Measurements from ENCODE around the gene TAF1B.

Gene TAF1B

DNA sequence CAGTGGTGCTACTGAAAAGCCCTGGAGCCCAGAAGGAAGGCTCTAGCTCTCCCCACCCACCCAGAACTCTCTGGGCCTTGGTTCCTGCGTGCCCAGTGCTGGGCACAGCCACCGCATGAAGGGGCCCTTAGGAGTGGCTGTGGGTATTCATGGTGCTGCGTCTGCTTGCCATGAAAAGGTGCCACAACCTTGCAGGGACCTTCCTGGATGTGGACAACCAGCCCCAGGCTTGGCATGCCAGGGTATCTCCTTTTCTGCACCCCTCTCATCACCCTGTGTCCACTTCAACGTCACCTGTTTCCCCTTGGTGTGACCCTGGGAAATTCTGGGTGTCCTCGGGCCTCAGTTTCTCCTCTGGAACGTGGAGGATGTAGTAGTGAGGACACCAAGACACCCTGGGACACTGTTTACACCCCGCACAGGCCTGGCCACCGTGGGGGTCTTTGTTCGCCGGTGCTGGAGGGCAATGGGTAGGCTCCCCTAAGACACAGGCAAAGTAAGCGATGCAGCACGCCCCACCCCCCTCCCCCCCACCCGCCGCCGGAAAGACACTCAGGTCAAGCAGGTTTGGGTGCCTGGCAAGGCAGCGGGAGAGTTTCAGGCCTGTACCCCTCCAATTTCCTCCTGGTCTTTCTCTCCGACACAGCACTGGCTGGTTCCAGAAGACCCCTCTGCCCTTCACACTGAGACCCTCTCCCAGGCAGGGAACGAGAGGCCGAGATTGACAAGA, 34.8 kb upstream of the TAF1B start:
- DNase-seq (ENCODE audit: low read depth): no peak

DNA sequence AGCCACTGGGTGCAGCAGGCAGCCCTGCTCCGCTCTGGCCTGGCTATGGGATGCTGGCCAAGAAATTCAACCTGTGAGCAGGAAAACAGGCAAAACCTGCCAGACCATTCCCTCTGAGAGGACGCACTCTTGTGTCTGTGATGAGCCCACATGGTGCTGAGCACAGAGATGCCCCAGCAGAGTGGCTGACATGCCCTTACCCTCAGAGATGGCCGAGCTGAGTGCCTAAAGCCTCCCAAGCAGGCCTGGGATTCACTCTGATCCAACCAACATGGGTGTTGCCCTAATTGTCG, 34.3 kb upstream of the TAF1B start:
- no peak for DNase-seq (ENCODE audit: low read depth)

DNA sequence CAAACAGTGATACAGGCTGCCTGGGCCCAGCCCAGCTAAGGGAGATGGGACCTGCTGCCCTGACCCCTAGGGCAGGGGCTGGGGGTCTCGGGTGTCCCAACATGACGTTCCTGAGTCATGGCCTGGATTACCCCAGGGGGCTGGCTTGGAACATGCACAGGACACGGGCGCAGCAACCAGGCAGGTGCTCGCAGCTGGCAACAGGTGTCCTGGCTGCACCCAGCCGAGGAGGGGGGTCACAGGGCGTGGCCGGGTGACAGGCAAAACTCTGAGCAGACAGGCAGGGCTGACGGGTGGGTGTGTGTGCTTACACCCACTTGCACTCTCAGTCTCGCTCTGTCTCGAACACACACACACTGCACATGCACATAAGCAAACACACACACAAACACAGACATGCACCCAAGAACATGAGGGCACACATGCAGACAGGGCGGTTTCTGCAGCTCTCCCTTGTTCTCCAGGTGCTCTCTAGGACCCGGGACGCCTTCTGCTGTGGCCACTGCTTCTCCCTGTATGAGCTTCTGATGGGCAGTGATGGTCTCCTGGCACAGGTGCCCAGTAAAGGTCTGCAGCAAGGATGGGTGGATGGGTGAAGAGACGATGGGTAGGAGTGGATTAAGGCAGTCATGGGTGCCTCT, 33.7 kb upstream of the TAF1B start:
- no peak for DNase-seq (ENCODE audit: low read depth)

DNA sequence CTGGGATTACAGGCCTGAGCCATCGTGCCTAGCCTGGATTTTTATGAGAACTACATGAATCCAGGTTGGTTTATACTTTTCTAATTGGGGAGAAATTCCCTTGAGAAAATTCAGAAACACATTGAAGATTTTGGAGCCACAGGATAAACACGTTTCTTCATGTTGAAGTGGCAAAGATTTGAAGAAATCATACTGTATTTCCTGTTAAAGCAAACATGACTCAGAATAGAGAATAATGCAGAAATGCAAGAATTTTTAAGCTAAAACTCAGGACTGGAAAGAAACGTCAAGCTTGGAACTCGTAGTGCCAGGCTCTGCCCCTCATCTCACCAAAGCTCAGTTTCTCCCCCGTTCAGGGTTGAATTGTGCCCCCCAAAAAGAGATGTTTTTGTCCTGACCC, 32.1 kb upstream of the TAF1B start:
- DNase-seq (ENCODE audit: low read depth): no peak

DNA sequence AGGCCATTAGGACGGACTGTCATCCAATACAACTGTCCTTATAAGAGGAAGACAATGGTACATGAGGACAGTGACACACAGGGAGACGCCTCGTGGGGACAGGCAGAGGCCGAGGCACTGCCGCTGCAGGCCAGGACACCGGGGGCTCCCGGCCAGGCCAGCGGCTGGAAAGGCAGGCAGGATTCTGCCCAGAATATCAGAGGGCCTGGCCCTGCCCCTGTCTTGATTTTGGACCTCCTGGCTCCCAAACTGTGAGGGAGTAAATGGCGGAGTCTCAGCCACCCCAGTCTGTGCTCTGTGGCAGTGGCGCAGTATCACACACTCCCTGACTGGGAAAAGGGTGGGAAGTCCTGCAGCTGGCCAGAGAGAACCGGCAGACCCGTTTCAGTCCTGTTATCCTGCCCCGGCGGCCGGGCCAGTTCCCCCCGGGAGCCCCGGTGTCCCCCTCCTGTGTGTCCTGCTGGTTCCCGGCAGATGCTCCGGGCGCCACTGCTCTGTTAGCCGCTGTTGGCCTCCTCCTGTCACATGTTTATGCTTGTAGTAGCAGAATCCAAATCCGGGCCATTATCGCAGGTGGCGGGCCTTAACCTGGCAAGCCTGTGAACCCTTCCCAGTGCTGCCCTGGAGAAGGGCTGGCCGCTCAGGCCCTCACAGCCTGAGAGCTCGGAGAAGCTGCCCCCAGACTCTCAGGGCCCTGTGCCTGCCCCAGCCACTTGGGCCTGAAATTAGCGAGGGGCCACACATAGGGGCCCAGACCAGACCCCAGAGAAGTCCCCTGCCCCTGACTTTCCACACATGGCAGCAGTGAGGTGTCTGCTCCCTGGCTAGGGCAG, 31.4 kb upstream of the TAF1B start:
- DNase-seq (ENCODE audit: low read depth): no peak

DNA sequence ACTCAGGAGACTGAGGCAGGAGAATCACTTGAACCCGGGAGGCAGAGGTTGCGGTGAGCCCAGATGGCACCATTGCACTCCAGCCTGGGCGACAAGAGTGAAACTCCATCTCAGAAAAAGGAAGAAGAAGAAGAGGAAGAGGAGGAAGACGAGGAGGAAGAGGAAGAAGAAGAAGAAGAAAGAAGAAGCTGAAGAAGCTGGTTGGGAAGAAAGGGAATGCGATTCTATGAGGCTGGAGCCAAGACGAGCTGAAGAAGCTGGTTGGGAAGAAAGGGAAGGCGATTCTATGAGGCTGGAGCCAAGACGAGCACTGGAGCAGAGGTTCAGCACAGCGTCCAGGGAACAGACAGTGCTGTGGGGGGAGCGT, 30.3 kb upstream of the TAF1B start:
- no peak for DNase-seq (ENCODE audit: low read depth)

DNA sequence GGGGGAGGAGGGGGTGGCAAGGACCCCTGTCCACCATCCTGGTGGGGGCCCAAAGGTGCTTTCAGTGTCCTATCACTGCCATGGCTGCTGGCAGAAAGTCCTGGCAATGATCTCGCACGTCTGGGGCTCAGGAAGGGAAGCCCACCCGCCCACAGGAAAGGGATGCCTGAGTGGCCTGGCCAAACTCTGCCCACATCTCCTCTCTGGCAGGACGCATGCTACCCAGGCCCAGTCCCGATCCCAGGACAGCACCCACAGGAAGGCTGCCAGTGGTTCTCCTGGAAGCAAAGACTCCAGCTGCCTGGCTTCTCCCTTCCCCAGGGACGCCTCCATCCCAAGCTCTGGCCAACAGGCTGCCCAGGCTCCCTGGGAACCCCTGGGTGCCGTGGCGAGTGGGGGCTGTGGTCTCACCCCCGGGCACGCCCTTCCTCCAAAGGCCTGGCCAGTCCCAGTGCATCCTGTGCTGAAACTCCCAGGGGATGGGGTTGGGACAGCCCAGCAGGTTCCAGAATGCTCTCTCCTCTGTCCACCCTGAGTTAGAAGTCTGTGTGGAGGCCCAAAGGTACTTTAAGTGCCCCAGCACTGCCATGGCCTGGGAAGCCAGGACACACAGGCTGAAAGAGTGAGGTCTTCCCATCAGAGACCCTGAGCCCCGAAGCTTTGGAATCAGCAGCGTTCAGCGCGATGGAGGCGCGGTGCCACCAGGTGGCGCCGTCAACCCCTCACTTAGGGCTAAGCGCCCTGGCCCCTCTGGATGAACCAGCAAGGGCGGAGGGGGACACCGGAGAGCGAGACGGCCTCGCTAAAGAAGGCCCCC, 29.8 kb upstream of the TAF1B start:
- peak; percentile 68 for DNase-seq (ENCODE audit: low read depth)

DNA sequence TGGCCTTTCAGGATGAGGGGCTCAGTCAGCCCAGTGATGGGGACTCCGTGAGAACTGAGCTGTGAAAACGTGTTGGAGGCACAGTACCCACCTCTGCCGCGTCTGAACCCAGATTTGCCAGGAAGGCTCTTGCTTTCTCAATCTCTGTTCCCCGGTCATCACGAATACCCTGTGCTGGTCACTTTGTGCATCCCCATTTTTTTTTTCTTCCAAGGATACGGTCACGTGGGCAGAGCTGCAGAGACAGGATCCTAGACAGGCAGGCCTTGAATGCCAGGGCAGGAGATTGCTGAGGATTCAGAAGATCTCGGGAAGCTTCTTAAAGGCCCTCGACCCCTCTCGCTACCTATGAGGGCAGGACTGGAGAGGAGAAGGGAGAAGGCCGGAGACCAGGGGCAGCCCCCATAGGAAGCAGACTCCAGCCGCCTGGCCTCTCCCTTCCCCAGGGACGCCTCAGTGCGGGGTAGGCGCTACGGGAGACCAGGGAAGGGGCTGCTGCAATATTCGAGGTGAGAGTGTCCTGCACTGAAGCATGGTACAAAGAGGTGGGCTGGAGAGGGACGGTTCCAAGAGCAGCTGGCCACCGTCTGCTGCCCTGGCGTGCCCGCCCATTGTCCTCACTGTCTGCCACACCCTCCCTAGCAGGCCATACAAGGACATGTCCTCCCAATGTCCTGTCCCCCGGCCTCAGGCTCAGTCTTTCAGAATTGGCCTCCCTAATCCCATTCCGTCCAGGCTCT, 29.0 kb upstream of the TAF1B start:
- no peak for DNase-seq (ENCODE audit: low read depth)

DNA sequence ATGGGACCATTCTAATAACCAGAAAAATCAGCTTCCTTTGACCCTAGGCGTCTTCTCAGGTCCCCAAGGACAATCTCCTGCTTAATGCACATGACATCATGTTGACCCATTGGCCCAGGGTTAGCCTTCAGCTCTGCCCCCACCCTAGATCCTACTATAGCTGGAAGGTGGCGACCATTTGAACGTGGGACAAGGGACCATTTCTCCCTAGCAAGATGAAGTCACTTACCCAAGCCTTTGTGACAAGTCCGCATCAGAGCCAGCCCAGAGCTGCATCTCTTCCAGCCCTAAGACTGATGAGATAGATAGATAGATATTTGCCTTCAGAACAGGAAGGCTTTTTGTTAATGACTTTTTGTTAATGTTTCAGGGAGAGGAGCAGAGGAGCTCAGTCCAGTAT, 28.2 kb upstream of the TAF1B start:
- DNase-seq (ENCODE audit: low read depth): no peak

DNA sequence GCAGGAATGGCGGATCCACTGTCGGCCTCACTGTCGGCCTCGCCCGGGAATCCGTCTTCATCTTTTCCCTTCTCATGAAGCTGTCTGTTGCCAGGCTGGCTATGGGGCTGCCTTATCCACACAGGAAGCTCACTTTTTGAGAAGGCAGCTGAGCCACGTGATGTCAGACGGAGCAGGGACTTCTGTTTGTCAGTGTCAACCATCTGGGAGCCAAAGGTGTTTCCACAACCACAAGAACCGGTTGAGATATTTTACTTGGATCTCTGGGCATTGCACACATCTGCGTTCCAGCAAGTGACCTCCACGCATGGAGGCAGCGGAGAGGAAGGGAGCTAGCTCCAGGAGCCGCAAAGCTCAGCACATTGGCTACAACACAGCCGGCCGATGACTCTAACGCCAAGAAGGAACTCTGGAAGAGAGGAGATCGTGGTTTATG, 27.4 kb upstream of the TAF1B start:
- DNase-seq (ENCODE audit: low read depth): no peak

DNA sequence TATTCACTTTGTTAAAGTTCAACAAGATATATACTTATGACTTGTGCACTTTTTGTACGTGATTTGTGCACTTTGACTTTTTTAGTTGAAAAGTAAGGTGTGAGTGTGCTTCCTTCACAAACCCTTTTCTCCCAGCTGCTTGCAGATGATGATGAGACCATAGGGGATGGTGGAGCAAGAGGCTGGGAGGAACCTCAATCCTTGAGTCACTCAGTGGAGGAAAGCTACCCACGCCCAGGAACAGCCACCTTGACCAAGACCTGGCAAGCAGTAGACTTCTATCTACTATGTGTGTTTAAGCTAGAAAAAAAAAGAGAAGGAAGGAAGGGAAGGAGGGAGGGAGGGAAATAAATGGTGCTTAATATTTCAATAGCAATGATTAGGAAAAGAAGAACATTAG, 25.2 kb upstream of the TAF1B start:
- no peak for DNase-seq (ENCODE audit: low read depth)

DNA sequence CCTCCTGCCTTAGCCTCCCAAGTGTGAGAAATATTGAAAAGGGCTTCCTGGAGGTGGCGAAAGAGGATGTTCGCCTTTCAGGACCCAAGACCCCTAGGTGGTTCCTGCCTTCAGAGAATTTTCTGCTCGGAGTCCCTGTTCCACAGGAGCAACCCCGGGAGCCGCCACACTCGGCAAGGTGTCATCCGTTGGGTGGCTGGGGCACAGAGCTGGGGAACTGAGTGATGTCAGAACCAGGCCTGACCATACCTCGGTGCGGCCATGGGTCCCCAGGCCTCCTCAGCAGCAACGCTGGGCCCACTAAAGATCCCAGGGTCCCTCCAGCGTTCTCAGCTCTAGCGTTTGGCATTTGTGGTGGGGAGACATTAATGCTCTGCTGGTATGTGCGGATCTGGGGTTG, 23.7 kb upstream of the TAF1B start:
- DNase-seq (ENCODE audit: low read depth): no peak

DNA sequence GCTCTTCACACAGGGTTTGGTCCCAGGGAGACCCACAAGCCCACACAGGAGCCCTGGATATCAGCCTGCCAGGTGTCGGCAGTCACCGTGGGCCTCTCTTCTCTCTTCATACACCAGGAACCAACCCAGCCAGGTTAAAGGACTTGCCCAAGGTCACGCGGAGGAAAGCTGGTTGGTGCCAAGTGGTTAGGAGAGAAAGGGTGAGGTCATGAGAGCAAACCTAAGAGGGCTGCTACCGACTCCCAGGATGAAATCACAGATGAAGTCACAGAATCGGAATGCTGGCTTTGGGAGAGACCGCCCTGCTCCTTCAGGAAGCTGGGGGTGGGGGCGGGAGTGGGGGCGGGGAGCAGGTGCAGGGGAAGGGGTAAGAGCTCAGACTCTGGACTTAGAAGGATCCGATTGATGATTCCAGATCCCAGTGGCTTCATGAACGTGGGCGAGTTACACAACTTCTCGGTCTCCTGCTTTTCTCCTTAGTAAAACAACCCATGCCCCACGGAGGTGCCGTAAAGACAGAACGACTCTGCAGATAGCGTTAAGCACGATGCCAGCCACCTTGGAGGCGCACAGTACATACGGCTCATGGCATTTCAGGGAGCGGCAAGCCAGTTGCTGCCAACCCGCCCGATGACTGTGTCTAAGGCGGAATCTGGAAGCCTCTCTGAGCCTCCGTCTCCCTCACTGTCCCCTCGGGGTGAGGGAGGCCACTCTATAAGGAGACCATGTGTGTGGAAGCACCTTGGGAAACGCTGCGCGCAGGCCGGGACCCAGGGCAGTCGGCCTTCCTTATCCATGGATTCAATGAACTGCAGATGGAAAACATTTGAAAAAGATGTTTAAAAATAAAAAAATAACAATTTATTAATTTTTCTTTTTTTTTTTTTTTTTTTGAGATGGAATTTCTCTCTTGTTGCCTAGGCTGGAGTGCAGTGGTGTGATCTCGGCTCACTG, 23.0 kb upstream of the TAF1B start:
- DNase-seq (ENCODE audit: low read depth): no peak

DNA sequence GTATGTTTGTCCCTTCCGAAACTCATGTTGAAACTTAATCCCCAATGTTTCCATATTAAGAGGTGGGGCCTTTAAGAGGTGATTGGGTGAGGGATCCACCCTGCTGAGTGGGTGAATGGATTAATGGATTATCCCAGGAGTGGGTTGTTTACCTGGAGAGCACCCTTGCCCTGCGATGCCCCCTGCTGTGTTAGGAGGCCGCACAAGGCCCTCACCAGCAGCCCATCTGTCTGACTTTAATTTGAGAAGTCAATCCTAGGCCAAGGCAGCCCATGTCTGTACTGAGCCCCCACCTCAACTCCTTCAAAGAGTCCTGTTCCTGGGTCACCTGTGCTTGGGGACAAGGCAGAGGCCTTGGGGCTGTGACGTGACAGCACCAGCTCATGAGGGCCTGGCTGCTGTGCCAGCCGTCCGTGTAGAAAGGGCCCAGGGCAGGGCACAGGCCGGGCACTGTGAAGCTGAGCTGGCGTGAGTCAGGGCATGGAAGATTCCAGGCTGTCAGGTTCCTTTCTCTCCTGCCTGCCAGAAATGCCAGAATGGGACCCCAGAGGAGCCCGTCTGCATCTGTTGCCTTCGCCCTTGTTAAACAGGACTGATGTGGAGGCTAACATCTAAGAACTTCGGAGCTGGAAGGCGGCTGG, 21.3 kb upstream of the TAF1B start:
- DNase-seq (ENCODE audit: low read depth): no peak

DNA sequence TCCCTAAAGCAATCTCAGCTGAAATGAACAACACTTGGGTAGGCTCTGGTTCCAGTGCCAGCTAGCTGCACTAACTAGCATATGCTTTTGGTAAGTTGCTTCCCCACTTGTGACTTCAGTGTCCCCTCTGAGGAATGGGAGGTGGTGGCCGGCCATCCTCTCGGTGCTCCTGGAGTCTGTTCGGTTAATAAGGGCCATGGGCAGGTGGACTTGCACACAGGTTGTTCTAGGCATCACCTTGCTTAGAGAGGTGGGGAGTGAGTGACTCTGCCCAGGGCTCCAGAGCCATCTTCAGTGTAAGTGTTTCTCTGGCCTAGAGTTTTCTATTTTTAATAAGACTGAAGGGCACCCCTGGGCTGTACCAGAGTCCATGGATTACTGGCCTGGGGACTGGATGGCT, 18.8 kb upstream of the TAF1B start:
- no peak for DNase-seq (ENCODE audit: low read depth)

DNA sequence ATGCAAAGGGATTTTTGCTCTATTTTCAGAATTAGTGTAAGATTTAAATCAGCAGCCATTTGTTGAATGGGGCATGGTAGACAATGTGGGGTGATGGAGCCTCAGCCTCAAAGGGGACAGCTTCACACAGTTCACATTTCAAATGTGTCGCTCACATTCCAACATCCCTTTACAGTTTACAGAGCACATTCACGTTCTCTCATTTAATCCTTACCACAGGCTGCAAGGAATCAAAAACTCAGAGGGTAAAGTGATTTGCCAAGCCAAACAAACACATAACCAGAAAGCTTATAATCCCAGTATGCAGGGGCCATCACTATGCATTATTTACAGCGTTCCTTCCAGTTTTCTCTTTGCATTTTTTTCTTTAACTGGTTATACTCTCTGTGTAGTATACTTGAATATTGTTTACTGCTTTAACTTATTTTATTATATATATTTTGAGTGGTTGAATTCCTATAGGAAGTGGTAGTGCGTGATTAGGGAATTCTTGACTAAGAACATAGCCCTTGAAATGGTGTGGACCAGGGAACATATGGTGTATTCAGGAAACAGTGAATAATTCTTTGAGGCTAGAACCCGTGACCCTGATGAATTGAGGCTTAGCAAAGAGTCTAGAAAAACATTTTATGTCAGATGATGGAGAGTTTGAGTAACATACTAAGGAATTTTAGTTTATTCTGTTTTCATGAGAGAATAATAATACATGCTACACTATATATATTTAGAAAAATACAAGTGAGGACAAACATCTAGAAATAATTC, 18.1 kb upstream of the TAF1B start:
- no peak for DNase-seq (ENCODE audit: low read depth)

DNA sequence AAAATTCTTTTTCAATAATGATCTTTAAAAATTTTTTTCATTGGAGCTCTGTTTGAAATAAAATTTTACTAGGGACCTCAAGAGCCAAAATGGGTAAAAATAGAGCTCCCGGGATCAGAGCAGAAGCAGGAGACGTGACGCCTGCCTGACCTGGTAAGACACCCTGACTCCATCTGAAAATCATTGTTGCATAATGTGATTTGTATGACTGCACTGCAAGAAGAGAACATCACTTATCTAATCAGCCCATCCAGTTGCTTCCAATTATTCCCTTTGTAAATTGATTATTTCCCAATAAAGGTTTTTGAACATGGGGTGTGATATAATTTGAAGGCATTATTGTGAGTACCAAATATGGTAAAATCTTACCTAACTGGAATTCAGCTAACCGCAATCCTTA, 17.1 kb upstream of the TAF1B start:
- DNase-seq (ENCODE audit: low read depth): no peak

DNA sequence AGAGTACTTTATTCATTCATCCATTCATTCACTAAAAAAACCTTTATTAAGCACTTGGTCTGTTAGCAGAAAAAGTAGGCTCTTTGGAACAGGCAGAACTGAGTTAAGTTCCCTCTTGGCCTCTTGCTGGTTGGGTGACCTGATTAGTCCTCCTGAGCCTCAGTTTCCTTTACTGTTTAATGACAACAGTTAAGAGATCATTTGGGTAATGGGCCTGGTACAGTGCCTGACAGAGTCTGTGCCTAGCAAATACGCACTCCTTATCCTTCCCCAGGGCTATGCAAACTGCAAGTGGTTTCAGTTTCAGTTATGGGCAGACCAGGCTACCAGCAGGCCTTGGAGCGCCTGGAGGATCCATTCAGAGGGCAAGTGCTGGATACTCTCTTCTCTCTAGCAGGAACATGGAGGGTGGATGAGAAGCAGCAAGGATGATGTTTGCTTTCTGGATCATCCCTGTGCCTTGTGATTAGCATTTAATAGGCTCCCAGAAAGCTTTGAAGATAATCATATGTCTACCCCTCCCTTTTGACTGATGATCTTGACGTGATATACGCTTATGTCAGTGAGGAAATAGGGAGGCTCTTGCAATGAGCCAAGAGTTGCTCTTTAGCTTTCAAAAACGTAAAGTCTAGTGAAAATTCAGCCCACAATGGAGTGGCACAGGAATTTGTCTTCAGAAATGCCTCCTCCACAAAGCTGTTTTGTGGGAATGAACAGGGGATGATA, 12.4 kb upstream of the TAF1B start:
- no peak for DNase-seq (ENCODE audit: low read depth)

DNA sequence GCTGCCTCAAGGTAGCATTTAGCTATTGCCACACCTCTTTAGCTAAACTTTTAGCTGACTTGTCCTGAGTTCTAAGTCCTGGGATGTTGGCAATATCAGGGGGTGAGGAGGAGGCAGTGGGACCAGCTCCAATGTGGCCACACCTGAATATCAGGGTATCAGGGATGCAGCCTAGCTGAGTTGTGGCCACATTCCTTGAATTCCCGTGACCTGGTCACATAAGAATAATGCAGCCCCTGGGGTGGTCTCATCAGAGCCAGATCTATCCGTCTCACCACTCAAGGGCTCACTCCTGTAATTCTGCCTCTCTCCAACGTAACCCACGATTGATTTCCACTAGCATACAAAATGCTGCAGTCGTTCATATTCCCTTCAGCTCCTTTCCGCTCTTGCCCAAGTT, 11.6 kb upstream of the TAF1B start:
- no peak for DNase-seq (ENCODE audit: low read depth)
